DND-41 (cell line): ENCODE data around the gene TMEM91.

Experiments used
- EZH2 ChIP-seq: IDR thresholded peaks from 3 replicates; pipeline ENCODE4 v1.6.1; 2012; ENCODE audit warnings: borderline replicate concordance, low read depth, mild to moderate bottlenecking, moderate library complexity, low read length, inconsistent platforms; ENCODE audit not compliant: severe bottlenecking
- TF ChIP-seq, protein P1 (sequence below): IDR thresholded peaks from 2 replicates; pipeline ENCODE4 v1.5.1; 2012; ENCODE audit warnings: borderline replicate concordance, low read length, moderate library complexity, mild to moderate bottlenecking; ENCODE audit not compliant: poor library complexity, severe bottlenecking; ENCODE audit errors: extremely low read depth

DNA sequence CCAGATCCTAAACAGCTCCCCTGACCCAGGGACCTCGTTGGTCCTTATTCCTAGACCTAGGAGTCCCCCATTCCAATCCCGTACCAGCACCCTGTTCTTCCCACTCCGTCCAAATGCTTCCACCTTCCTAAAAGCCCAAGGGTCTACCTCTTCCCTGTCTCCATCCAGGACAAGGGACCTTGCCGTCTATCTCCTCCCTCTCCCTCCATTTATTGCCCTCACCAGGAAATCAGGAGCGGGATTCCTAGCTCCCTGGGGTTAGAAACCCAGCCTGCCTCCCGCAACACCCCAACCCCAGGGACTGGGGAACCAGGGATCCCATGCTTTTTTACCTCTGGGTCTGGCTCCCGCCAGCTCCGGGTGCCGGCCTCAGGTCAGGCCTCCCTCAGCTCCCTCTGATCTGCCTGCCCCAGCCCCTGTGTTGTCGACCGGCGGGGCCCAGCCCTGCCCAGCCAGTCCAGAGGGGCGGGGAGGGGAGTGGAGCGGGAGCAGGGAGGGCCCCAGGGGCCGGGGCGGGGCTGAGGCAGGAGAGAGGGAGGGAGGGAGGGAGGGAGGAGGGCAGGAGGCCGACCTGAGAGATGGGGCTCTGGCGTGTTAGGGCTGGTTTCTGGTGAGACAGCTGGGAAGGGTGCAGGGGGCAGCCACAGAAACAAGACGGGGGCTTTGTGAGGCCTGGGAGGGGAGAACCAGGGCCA is 50.8 kb downstream of the TMEM91 start, which contains the start of gene B3GNT8:
- TF ChIP-seq EZH2: no peak
- TF ChIP-seq, protein P1, sequence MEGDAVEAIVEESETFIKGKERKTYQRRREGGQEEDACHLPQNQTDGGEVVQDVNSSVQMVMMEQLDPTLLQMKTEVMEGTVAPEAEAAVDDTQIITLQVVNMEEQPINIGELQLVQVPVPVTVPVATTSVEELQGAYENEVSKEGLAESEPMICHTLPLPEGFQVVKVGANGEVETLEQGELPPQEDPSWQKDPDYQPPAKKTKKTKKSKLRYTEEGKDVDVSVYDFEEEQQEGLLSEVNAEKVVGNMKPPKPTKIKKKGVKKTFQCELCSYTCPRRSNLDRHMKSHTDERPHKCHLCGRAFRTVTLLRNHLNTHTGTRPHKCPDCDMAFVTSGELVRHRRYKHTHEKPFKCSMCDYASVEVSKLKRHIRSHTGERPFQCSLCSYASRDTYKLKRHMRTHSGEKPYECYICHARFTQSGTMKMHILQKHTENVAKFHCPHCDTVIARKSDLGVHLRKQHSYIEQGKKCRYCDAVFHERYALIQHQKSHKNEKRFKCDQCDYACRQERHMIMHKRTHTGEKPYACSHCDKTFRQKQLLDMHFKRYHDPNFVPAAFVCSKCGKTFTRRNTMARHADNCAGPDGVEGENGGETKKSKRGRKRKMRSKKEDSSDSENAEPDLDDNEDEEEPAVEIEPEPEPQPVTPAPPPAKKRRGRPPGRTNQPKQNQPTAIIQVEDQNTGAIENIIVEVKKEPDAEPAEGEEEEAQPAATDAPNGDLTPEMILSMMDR: no peak
